GM23338 (cell line): ENCODE results near the gene NCOA7. TPM values are rescaled to one million over a fixed set of nuclear protein-coding genes. Genes with fewer than 3 reads are reported as not detected.

Experiments
- ATAC-seq: fragments of 200-7000 bp; cut with Tn5 transposase; 3 replicates; pipeline ENCODE4 v1.9.1; 2020
- DNase-seq: peaks from one replicate; pipeline ENCODE4 v3.0.0-alpha.2; 2015; ENCODE audit warnings: low spot score
- H2AFZ ChIP-seq: fragments of 200-600 bp; sonication (generic); 2 replicates; pipeline ENCODE4 v1.8.0; 2016; ENCODE audit warnings: antibody characterized with exemption, mild to moderate bottlenecking, moderate library complexity
- H3F3A ChIP-seq: fragments of 200-600 bp; sonication (generic); replicated peaks from 2 replicates; pipeline ENCODE4 v1.8.0; 2017; ENCODE audit warnings: antibody characterized with exemption, mixed run types, low read depth
- H3K27ac ChIP-seq: fragments of 200-600 bp; sonication (generic); 2 replicates; pipeline ENCODE4 v1.6.1; 2016; ENCODE audit warnings: low read depth
- H3K27me3 ChIP-seq: fragments of 200-600 bp; sonication (generic); 2 replicates; pipeline ENCODE4 v1.8.0; 2016; ENCODE audit warnings: mild to moderate bottlenecking, mixed run types, moderate library complexity; ENCODE audit not compliant: insufficient read depth
- H3K36me3 ChIP-seq: fragments of 200-600 bp; sonication (generic); 2 replicates; pipeline ENCODE4 v1.8.0; 2016; ENCODE audit warnings: mild to moderate bottlenecking; ENCODE audit not compliant: insufficient read depth
- H3K4me1 ChIP-seq: fragments of 200-600 bp; sonication (generic); 2 replicates; pipeline ENCODE4 v1.8.0; 2016; ENCODE audit warnings: mild to moderate bottlenecking, moderate library complexity; ENCODE audit not compliant: insufficient read depth
- H3K4me2 ChIP-seq: fragments of 200-600 bp; sonication (generic); 2 replicates; pipeline ENCODE4 v1.7.1; 2017; ENCODE audit warnings: mixed run types
- H3K4me3 ChIP-seq: fragments of 200-600 bp; sonication (generic); 2 replicates; pipeline ENCODE4 v1.6.1; 2016; ENCODE audit warnings: mixed run types
- H3K79me2 ChIP-seq: fragments of 200-600 bp; sonication (generic); replicated peaks from 2 replicates; pipeline ENCODE4 v1.8.0; 2017; ENCODE audit warnings: mild to moderate bottlenecking; ENCODE audit not compliant: insufficient read depth
- H3K9me2 ChIP-seq: fragments of 200-600 bp; sonication (generic); 2 replicates; pipeline ENCODE4 v1.8.0; 2017; ENCODE audit not compliant: insufficient read depth
- H4K20me1 ChIP-seq: fragments of 200-600 bp; sonication (generic); replicated peaks from 2 replicates; pipeline ENCODE4 v1.8.0; 2017; ENCODE audit warnings: mild to moderate bottlenecking; ENCODE audit not compliant: insufficient read depth
- H3K27ac Mint-ChIP-seq: 2 replicates; pipeline ENCODE4 v1.8.0; 2020; ENCODE audit warnings: inconsistent platforms, mild to moderate bottlenecking, moderate library complexity, mixed read lengths
- H3K27me3 Mint-ChIP-seq: 3 replicates; pipeline ENCODE4 v1.8.0; 2022; ENCODE audit warnings: low read depth, mild to moderate bottlenecking, moderate library complexity, mixed read lengths, inconsistent platforms; ENCODE audit not compliant: insufficient read depth, poor library complexity
- H3K36me3 Mint-ChIP-seq: 3 replicates; pipeline ENCODE4 v1.8.0; 2021; ENCODE audit warnings: low read depth, mild to moderate bottlenecking, inconsistent platforms, moderate library complexity, mixed read lengths
- H3K4me1 Mint-ChIP-seq: 3 replicates; pipeline ENCODE4 v1.8.0; 2020; ENCODE audit warnings: mild to moderate bottlenecking, inconsistent platforms, mixed read lengths
- H3K4me3 Mint-ChIP-seq: 3 replicates; pipeline ENCODE4 v1.8.0; 2021; ENCODE audit warnings: moderate library complexity, mild to moderate bottlenecking, inconsistent platforms, mixed read lengths
- H3K9me3 Mint-ChIP-seq: 3 replicates; pipeline ENCODE4 v1.8.0; 2020; ENCODE audit warnings: moderate library complexity, mild to moderate bottlenecking, inconsistent platforms, mixed read lengths
- EZH2phosphoT487 ChIP-seq: fragments of 200-600 bp; sonication (generic); IDR thresholded peaks from one replicate; pipeline ENCODE4 v1.8.1; 2018; ENCODE audit warnings: antibody characterized with exemption; ENCODE audit not compliant: unreplicated experiment
- JUNB ChIP-seq: IDR thresholded peaks from one replicate; pipeline ENCODE4 v1.6.1; 2016; ENCODE audit warnings: antibody characterized with exemption; ENCODE audit not compliant: unreplicated experiment
- NANOG ChIP-seq: IDR thresholded peaks from 2 replicates; pipeline ENCODE4 v1.6.1; 2016; ENCODE audit warnings: antibody characterized with exemption, borderline replicate concordance
- ZNF331 ChIP-seq: fragments of 250-450 bp; sonication (Bioruptor Pico); IDR thresholded peaks from 2 replicates; pipeline ENCODE4 v1.5.0; 2020; ENCODE audit warnings: low read depth, mild to moderate bottlenecking, moderate library complexity
- polyA plus RNA-seq: library from polyadenylated mRNA; unstranded; fragments of >200 nt; fragmentation: Nextera tagmentation; extraction: Ambion mirVana; gene quantifications from 2 replicates; pipeline ENCODE4 v1.2.1, GENCODE V29; 2016
- total RNA-seq: library from RNA; depleted of rRNA; stranded (reverse); fragments of >200 nt; shearing (Covaris generic); gene quantifications from 2 replicates; pipeline ENCODE4 v1.2.3, GENCODE V29; 2014
- TF ChIP-seq, protein P1 (sequence below): IDR thresholded peaks from 2 replicates; pipeline ENCODE4 v1.6.1; 2016; ENCODE audit warnings: antibody characterized with exemption

The NCOA7 gene
- total and polyA plus RNA-seq, 2 experiments from 2014 or later = 9.3 to 15.7 TPM

GRCh38 chr6:125743604-125744003, 47.2 kb upstream of the NCOA7 start (continued):
- TF ChIP-seq ZNF331 (CRISPR knock-in tag) (no peak), JUNB (no peak), EZH2phosphoT487 (no peak)
- TF ChIP-seq, protein P1, sequence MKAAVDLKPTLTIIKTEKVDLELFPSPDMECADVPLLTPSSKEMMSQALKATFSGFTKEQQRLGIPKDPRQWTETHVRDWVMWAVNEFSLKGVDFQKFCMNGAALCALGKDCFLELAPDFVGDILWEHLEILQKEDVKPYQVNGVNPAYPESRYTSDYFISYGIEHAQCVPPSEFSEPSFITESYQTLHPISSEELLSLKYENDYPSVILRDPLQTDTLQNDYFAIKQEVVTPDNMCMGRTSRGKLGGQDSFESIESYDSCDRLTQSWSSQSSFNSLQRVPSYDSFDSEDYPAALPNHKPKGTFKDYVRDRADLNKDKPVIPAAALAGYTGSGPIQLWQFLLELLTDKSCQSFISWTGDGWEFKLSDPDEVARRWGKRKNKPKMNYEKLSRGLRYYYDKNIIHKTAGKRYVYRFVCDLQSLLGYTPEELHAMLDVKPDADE = no peak

DNA sequence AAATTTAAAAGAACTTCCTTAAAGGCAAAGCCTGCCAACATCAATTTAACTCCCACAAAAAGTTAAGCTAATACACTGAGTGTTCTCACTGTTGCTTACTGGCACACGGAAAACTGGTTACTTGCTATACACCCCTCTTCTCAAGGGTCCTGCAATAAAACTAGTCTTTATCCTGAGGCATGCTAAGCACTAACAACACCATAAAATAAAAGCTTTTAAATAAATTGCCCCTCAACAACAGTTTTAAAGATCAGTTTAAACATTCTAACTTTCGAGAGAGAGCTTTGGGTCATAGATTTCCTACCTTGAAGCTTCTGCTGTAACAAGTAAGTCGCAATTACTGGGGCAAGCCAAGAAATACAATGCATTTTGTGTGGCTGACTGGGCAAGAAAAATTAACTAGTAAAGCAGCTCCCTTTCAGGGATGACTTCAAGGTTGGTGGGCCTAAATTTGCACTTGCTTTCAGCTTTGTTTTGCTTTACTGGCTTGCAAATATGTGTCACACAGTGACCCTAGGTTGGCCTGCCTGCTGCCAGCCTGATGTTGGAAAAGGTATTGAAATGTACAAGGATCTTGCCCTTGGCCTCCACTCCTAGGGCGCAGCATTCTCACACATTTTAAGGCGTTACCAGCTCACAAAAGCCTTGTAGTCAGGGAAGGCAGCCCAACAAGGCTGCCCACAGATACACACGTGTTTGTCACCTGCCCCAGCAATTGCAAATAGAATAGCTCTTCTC, 45.3 kb upstream of the NCOA7 start:
- TF ChIP-seq NANOG (peak; percentile 78; the same call in 1 of the 2 replicates), EZH2phosphoT487 (no peak)
- peaks cover 21% of the 10 kb centered on the region for H3K79me2 ChIP-seq
- Mint-ChIP-seq H3K9me3 (no peaks in the 10 kb centered on the region; the same call in 2 of the 3 replicates), H3K4me3 (peak overlapping the region; percentile 78), H3K4me1 (peaks cover 50% of the 10 kb centered on the region), H3K27me3 (peaks cover 33% of the 10 kb centered on the region), H3K27ac (peak overlapping the region; percentile 34; the same call in 1 of the 2 replicates), H3K36me3 (no peaks in the 10 kb centered on the region; the same call in 2 of the 3 replicates)
- peak overlapping the region; percentile 86 for H3K4me2 ChIP-seq
- peaks cover 27% of the 10 kb centered on the region for H3K27me3 ChIP-seq
- peak overlapping the region; percentile 66 for H3K4me3 ChIP-seq
- H3K36me3 ChIP-seq = no peaks in the 10 kb centered on the region
- no peaks in the 10 kb centered on the region for H4K20me1 ChIP-seq
- DNase-seq = peak; percentile 73
- H3F3A ChIP-seq = peaks cover 21% of the 10 kb centered on the region
- peak overlapping the region; percentile 43 for H3K27ac ChIP-seq
- no peak overlapping the region for H2AFZ ChIP-seq
- peak; percentile 14 for ATAC-seq
- peaks cover 56% of the 10 kb centered on the region for H3K4me1 ChIP-seq
- no peaks in the 10 kb centered on the region for H3K9me2 ChIP-seq

DNA sequence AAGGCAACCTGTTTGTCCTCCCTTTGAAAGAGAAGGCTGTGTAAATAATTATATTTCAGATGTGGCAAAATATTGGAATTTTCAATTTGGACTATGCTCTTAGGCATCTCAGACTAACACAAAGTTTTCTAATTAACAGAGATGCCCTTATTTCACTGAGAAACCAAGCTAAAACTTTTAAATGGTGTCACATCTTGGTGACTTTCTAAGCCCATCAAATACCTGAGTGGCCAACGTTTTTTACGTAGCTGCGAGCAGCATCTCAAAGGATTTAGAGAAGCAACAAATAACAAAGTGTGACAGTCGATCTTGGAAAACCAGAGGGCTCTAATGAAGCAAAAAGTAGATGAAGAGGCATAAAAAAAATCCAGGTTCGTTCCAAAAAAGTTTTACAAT, 44.7 kb upstream of the NCOA7 start:
- peaks cover 32% of the 10 kb centered on the region for H3K27me3 ChIP-seq
- peaks cover 24% of the 10 kb centered on the region for H3F3A ChIP-seq
- peak; percentile 52 for DNase-seq
- peaks cover 54% of the 10 kb centered on the region for H3K4me1 Mint-ChIP-seq
- H3K4me1 ChIP-seq = peaks cover 56% of the 10 kb centered on the region
- no peak overlapping the region for H3K27ac Mint-ChIP-seq
- no peaks in the 10 kb centered on the region; the same call in 2 of the 3 replicates for H3K36me3 Mint-ChIP-seq
- peak overlapping the region; percentile 86 for H3K4me2 ChIP-seq
- no peak for ATAC-seq
- H2AFZ ChIP-seq = no peak overlapping the region
- no peaks in the 10 kb centered on the region for H3K9me2 ChIP-seq
- no peaks in the 10 kb centered on the region for H3K36me3 ChIP-seq
- peaks cover 26% of the 10 kb centered on the region for H3K79me2 ChIP-seq
- peak overlapping the region; percentile 43 for H3K27ac ChIP-seq
- no peak for TF ChIP-seq ZNF331 (CRISPR knock-in tag)
- peak overlapping the region; percentile 66 for H3K4me3 ChIP-seq
- no peaks in the 10 kb centered on the region; the same call in 2 of the 3 replicates for H3K9me3 Mint-ChIP-seq
- peaks cover 36% of the 10 kb centered on the region for H3K27me3 Mint-ChIP-seq
- no peaks in the 10 kb centered on the region for H4K20me1 ChIP-seq
- H3K4me3 Mint-ChIP-seq = peak overlapping the region; percentile 78
